A673 (cell line): ENCODE data around the gene EPHB2.

Source experiments
- CTCF ChIP-seq: fragments of 300-800, 200-600 bp; sonication (generic); conservative IDR thresholded peaks from 2 replicates; pipeline ENCODE4 v1.5.1; 2017; ENCODE audit warnings: low read depth, mild to moderate bottlenecking, antibody characterized with exemption, low read length, moderate library complexity, mixed read lengths
- EZH2 ChIP-seq: fragments of 200-600 bp; sonication (generic); IDR thresholded peaks from 2 replicates; pipeline ENCODE4 v1.6.1; 2017; ENCODE audit warnings: borderline replicate concordance, low read depth, mild to moderate bottlenecking, mixed read lengths, antibody characterized with exemption, low read length; ENCODE audit not compliant: poor library complexity, severe bottlenecking

GRCh38 chr1:22919341-22920025 lies 208.8 kb downstream of the EPHB2 start:
- no peak for TF ChIP-seq EZH2
- TF ChIP-seq CTCF: no peak
